Measurements from ENCODE around the gene ARPC5L.

GRCh38 chr9:124840300-124840833, 21.6 kb upstream of the ARPC5L start:
- TF ChIP-seq, protein P1, sequence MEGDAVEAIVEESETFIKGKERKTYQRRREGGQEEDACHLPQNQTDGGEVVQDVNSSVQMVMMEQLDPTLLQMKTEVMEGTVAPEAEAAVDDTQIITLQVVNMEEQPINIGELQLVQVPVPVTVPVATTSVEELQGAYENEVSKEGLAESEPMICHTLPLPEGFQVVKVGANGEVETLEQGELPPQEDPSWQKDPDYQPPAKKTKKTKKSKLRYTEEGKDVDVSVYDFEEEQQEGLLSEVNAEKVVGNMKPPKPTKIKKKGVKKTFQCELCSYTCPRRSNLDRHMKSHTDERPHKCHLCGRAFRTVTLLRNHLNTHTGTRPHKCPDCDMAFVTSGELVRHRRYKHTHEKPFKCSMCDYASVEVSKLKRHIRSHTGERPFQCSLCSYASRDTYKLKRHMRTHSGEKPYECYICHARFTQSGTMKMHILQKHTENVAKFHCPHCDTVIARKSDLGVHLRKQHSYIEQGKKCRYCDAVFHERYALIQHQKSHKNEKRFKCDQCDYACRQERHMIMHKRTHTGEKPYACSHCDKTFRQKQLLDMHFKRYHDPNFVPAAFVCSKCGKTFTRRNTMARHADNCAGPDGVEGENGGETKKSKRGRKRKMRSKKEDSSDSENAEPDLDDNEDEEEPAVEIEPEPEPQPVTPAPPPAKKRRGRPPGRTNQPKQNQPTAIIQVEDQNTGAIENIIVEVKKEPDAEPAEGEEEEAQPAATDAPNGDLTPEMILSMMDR (IDR thresholded peaks at IDR 0.05; ENCODE audit: insufficient read depth, low read length, poor library complexity, severe bottlenecking), result peak; percentile 75
- TF ChIP-seq EZH2phosphoT487 (conservative IDR thresholded peaks at IDR 0.05; ENCODE audit: low read length), result no peak

All from SU-DHL-6 (cell line).